HPDE6-E6E7 (cell line): ENCODE data around the gene CEACAM18.
"Not testable (repeated sequence)": the region's sequence is repeated elsewhere in the genome, so short reads cannot be mapped to it uniquely, and the experiment has no call there.

Source experiments
- DNase-seq: peaks from one replicate; pipeline ENCODE4 v3.0.0; 2011; ENCODE audit warnings: missing footprints; ENCODE audit errors: extremely low spot score

The CEACAM18 gene

DNA sequence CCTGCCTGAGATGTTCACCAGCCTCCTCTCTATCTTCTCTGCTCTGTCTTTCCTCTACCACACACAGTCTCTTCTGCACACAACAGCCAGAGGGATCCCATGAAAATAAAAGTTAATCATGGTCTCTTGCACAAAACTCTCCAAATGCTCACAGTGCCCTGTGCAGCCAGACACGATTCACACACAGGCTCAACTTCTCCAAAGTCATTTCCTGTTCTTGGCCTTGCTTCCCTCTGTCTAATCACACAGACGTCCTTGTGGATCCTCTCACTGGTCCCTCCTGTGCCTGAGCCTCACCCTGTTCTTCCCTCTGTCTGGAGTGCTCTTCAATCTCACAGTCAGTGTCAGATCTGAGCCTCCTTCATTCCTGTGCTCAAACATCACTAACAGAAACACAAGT is 15.4 kb downstream of the CEACAM18 start:
- no peak for DNase-seq

DNA sequence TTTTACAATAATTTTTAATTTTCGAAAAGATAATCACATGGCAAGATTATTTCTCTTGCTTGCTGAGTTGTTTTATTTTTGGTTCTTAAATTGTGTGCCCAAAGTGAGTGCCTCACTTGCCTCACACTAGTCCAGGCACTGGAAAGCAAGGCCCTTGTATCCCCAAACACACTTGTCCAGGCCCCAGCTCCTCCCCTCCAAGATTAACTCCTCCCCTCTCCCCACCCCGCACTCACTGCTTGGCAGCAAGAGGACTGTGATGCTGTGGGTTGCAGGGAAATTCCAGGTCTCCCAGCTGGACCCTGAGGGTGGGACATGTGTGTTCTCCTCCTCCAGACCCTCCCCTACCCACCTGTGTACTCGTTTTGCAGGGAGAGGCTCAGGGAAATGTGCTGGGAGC is 19.3 kb downstream of the CEACAM18 start:
- DNase-seq = no peak

DNA sequence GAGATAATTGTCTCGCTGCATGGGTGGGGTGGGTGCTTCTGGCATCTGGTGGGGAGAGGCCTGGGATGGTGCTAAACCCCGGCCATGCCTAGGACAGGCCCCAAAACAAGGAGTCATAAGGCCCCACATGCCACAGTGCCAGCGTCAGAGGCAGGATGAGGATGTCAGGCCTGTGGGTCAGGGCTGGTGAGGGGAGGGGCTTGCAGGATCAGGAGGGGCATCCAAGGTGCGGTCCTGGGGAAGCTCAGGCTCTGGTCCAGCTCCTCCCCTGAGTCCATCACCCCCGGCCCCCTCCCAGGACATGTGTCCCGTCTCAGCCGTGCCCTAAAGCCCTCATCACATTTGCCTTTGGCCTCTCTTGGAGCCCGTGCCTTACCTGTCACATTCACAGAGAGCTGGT is 22.6 kb downstream of the CEACAM18 start:
- not testable (repeated sequence) for DNase-seq

DNA sequence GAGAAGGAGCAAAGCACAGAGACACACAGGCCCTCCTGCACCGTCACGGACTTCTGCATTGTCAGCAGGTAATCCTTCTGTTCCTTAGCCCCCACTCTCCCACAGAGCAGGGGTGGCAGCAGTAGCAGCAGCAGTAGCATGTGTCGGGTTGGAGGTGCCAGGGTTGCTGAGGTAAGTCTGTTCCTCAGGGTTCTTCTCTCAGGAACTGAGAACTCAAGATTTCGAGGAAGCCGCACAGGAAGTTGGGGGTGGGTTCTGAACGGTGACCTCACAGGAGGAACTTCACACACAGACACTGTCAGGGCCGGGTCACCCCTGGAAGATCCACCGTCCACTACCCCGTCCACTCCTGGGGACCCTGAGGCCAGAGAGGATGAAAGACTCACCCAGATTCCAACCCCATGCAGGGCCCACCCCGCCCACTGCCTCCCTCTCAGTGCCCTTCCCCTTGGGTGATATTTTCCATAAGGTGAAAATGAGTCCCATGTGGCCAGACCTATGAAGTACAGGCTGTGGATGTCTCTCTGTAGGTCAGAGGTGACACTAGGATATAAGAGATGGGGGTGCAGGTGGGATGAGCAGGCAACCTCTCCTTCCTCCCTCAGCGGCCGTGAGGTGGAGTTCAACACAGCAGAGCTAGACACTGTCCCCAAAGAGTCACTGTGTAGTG is 23.4 kb downstream of the CEACAM18 start, which contains the start of gene SIGLEC12:
TSS of gene SIGLEC12 (minus strand) at position 207 of the 670 bp plus-strand sequence. CDS start at position 140, 67 bp downstream.
- no peak for DNase-seq

DNA sequence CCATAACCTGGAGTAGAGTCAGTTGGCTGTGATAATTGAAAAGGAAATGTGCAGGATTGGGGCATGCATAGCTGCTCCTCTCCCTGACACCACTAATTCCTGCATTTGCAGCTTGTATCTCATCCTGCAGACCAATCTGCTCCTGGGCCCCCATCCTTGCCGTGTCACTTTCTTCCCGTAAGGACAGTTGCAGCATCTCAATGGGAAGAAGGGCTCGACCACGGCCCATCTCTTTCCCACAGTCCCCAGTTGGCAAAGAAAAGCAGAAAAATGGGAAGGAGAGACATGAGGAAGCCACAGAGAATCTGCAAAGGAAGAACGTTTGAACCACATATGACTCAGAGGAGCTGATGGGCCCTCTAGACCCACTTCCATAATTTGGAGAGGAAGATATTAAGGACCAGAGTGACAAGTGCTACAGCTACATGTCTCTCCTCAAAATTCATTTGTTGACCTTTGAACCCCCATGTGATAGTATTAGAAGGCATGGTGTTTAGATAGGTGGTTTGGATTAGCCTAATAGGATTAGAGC is 25.0 kb downstream of the CEACAM18 start:
- no peak for DNase-seq

DNA sequence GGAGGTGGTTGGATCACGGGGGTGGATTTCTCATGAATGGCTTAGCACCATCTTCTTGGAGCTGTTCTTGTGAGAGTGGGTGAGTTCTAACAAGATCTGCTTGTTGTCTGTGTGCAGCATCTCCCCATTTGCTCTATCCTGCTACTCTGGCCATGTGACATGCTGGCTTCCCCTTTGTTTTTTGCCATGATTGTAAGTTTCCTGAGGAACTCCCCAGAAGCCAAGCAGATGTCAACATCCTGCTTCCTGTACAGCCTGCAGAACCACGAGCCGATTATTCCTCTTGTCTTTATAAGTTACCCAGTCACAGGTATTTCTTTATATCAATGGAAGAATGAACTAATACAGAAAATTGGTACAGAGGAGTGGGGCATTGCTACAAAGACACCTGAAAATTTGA is 25.6 kb downstream of the CEACAM18 start:
- no peak for DNase-seq

DNA sequence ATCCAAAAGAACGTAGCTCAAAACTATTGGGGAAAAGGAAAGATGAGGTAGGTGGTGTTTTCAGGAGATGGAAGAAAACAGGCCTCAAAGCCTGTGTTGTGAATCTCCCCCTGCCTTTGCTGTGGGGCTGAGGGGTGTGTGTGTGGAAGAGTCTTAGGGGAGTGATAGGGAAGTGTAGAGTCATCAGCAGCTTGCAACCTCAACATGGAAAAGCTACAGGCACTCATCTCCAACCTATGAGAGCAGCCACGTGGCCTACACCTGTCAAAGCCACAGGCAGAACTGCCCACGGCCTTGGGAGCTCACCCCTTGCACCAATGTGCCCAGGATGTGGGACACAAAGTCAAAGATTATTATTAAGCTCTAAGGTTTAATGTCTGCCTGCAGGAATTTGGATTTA is 27.6 kb downstream of the CEACAM18 start:
- no peak for DNase-seq

DNA sequence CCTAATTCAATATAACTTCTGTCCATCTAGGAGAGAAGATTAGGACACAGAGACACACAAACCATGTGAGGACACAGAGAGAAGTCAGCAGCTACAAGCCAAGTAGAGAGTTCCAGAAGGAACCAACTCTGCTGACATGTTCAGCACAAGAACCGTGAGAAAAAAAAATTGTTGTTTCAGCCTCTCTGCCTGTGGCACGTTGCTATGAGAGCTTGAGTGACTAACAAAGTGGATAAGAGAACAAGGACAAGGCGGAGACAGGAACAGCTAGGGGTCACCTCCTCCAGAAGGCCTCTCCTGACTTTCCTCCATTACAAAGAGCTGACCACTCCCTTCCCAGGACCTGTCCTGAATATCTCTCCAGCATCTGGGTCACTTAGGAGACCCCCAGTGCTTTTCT is 28.9 kb downstream of the CEACAM18 start:
- DNase-seq = no peak

DNA sequence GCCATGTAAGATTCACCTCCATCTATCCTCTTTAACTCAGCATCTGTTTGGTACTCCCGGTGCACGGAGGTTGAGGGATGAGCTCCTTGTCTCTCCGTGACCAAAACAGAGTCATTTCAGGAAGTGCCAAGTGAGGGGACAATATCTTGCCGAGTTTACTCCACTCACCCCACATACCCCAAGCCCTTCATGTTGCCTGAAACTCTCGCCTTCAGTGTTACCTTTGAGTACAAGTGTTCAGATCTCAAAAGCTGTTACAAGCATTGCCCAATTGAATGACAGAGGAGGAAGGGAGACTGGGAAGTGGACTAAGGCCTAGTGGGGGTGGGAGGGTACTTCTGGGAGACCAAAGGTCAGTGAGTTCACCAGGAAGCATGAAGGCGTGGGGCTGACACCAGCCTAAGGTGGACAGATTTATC is 29.3 kb downstream of the CEACAM18 start:
- DNase-seq = no peak

DNA sequence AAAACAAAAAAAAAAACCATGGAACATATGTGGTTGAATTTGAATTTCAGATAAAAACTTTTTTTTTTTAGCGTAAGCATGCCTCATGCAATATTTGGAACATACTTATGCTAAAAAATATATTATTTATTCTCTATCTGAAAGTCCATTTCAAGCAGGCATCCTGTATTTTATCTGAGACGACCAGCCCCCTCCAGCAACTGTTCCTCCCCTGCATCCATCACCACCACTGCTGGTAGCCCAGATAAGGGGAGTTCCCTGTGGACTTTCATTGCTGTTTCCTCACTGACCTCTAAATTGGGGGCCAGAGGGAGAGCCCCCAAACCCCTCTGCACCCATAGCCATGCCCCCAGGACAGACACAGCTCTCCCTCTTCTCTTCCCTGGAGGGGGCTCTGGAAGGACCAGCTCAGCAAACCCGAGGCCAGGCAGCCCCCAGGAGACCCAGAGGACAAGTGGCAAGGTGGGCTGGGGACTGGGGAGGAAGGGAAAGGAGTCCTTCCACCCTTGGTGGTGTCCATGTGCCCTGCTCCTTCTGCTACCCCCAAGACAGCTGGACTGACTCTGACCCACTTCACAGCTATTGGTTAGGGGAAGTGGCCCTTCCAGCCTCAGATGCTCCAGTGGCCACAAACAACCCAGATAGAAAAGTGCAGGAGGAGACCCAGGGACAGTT is 29.9 kb downstream of the CEACAM18 start:
- no peak for DNase-seq

DNA sequence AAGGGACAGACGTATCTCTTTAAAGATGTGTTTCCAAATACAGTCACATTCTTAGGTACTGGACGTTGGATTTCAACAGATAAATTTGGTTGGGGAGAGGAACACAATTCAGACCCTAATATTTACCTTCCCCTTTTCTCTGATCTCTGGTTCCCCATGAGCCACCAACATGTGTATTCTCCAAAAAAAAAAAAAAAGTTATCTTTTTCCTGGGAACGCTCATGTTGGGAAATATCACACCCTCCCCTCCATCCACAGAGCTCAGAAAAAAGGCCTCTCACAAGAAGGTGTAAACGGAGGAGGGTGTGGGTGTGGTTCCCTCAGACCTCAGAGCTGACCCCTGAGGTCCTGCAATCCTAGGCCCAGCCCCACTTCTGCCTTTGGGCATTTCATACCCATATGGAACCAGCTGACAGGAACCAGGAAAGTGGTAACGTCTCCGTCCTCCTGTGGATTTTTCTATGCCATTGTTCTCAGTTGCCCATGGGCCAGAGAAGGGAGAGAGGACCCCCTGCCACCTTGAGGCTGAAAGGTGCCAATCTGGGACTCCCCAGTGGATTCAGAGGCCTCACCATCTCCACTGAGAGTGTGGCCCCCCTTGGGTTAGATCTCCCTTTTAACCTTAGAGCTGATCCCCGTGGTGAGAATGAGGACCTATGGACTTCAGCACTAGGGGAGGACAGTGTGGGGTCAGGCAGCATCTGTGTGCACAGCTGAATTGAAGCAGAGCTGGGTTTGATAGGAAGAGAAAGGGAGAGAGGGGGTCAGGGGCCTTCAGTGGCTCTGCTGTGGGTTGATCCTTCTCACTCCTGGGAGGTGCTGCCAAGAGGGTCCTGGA is 31.7 kb downstream of the CEACAM18 start:
- DNase-seq = no peak

DNA sequence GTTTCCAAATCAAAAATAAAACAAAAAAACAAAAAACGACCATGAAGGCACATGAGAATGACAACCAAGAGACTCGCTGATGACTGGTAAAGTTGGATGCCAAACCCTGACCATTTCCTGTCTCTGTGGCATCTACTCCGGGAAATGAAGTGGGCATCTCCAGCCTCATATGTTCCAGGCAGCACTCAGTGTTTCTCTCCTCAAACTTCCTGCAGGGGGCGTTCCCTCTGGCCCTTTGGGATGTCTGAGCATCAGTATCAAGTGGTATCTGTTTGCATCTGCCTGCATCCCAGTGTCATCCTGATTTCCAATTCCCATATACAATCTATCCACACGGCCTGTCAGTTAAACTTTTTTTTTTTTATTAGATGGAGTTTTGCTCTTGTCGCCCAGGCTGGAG is 33.0 kb downstream of the CEACAM18 start:
- DNase-seq = no peak

DNA sequence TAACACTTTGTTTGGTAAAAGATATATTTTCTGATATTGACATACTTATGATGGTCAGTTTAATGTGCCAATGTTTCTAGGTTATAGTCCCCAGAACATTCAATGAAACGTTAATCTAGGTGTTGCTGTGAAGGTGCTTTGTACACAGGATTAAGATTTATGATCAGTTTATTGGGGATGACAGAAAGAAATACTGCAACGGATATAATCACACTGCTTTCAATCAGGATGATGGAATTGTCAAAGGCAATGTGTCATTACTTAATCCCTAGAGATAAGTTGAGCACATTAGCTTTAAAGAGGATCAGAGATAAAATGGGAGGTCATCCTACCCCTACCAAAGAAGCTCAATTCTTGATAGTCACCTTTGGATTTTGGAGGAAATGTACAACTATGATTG is 35.6 kb downstream of the CEACAM18 start:
- no peak for DNase-seq

DNA sequence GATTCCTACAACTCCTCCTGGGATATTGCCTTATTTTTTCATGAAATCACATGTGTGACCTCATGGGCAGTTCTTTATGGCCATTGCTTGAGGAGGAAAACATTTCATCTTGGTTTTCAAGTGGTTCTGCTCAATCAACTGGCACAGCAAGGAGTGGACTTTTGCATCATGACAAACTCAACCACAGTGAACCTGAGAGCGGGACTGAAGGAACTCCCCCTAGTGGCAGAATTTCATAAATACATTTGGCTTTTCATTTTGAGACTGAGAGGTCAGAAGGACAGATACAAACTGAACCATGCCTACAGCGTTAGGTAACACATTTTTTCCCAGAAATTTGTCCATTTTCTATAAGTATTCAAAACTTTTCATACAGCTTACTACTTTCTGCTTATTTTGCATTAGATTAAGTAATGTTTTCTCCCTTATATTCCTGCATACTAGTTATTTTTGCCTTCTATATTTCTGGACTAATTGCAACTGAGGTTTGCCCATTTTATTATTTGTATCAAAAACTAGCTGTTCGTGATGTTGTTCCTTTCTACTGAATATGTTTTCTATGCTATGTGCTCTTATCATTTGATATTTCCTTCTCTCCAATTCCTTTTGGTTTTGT is 36.6 kb downstream of the CEACAM18 start:
- peak; percentile 23 for DNase-seq

DNA sequence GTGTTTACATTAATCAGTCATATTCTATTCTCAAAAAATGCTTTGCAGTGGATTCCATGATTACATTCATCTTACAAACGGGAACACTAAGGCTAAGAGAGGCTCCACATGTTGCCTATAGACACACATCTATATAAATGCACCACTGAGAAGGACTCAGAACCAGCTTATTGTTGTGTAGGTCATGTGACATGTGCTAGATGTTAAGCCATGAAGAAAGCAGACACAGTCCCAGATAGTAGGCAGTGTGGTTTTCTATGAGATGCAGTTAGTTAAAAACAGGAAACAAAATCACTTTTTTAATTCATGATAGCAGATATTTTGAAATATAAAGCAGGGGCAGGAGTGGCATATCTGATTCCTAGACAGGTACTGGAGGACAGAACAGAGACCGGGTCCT is 42.4 kb downstream of the CEACAM18 start:
- no peak for DNase-seq

DNA sequence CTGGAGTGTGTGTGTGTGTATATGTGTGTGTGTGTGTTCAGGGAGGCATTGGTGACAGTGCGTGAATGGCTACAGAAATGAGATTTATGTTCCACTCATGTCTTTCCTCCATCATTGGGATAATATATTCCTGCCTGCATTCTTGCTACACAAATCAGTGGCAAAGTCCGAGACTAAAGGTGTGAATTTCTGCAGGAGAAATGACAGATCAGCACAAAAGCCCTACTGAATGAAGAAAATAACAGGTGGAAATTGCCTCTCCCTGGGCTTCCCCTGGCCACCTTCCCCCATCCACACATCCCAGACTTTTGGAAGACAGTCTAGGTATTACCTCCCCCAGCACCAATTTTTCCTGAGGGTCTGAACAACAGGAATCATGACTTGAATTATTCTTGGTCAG is 43.0 kb downstream of the CEACAM18 start:
- DNase-seq = no peak

DNA sequence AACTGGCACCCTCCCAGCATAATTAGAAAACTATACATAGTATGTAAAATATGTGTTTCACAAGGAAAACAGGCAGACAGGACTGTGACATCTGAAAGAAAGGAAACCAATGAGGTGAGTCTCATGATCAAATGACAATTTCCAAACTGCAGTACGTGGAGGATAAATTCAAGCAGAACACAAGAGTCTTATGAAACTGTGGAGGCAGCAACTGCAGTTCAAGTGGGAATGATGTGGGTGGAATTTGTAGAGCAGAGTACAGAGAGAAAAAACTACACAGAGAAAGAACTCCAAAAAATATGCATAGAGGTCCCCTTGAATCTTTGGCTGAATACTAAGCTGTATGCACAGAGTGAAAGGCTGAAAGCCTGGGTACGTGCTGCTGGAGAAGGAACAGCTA is 43.4 kb downstream of the CEACAM18 start:
- no peak for DNase-seq

DNA sequence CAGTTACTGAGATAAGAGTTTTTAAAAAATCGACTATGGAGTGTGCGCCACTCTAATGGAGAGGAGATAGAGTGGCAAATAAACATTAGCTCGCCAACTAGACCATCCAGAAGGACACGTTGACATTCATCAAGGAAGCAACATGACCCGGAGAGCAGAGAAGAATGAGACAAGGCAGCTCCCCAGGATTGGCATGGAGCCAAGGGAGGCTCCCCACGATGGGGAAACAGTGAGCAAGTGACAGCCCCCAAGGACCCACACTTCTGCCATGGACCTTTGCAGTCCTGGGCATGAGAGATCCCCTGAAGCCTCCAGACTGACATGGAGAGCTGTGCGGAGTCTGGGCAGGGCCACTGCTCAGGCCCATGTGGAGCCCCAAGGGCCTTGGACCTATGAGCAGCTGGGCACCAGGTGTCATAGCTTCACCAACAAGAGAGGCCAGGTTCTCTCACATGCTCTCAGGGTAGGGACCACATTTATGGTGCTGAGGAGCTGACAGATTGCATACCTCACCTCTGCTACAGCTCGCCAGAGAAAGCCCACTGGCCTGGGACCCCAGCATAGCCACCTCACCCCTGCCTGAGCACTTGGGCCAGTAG is 46.4 kb downstream of the CEACAM18 start:
- no peak for DNase-seq

DNA sequence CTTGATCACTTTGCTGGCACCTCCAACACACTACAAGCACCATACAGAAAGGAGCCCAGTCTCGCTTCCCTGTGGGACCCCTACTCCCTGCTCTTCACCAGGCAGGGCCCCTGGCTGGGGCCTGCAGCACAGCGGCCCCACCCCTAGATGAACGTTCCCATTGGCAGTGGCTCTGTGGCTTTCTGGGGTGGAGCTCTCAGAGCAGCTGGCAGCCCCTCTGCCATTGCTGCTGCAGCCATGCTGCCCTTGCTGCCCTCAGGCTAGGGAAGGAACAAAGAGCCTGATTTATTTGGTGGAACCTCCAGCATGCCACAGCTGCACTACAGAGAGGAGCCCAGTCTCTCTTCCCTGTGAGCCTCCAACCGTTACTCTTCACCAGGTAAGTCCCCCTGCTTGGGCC is 47.3 kb downstream of the CEACAM18 start:
- DNase-seq = no peak

DNA sequence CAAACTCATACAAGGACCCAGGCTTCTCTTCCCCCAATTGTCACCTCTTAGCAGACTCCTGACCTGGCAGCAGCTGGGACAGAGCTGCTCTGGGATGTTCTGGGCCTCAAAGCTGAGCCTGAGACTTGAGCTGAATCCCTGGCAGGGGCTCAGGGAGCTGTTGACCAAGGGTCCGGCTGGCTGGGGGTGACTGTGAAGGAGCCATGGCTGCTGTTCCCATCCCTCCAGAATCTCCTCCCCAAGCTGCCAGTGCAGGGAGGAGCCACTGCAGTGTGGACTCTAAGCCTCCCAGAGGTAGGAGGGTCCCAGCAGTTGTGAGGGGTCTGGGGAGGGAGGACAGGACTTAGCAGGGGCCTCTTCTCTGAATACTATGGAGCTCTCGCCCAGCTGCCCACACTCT is 51.0 kb downstream of the CEACAM18 start:
- no peak for DNase-seq

DNA sequence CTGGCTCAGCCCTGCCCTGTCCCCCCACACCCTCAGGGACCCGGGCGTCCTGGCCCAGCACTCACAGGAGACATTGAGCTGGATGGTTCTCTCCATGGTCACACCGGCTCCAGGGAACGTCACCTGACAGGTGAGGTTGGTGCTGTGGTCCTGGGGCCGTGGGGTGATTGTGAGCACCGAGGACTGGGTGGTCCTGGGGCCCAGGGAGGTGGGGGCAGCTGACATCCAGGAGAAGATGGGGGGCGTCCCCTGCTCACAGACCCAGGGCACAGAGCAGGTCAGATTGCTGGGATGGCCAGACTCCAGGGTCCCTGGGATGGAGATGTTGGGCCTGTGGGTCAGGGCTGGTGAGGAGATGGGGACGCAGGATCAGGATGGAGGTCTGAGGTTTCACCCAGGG is 52.3 kb downstream of the CEACAM18 start:
- DNase-seq = no peak
